Large intestine (tissue), 3 donors: ENCODE data around the gene MAMDC2. TPM values are rescaled to one million over a fixed set of nuclear protein-coding genes. Genes with fewer than 3 reads are reported as not detected.

Experiments
- DNase-seq, 2 donors: peaks; one replicate each; pipeline versions ENCODE4 v3.0.0 to v3.0.0-alpha.2; 2013
- H3K27ac ChIP-seq: one replicate; pipeline ENCODE4 v1.5.1; 2013; ENCODE audit warnings: low read length
- H3K27me3 ChIP-seq: 2 replicates; pipeline ENCODE4 v1.6.1; 2013; ENCODE audit warnings: low read length; ENCODE audit not compliant: control insufficient read depth, insufficient read depth
- H3K36me3 ChIP-seq: 2 replicates; pipeline ENCODE4 v1.6.1; 2013; ENCODE audit warnings: low read length; ENCODE audit not compliant: control insufficient read depth, insufficient read depth
- H3K4me1 ChIP-seq: one replicate; pipeline ENCODE4 v1.6.1; 2013; ENCODE audit warnings: low read length; ENCODE audit not compliant: control insufficient read depth, insufficient read depth
- H3K4me3 ChIP-seq: one replicate; pipeline ENCODE4 v1.5.1; 2013; ENCODE audit warnings: low read length
- H3K9me3 ChIP-seq: one replicate; pipeline ENCODE4 v1.6.1; 2013; ENCODE audit warnings: mild to moderate bottlenecking, low read depth, low read length, moderate library complexity; ENCODE audit not compliant: control insufficient read depth
- WGBS: methylation state at CpG from one replicate; pipeline ENCODE4 v1.1.5; 2013; ENCODE audit warnings: low lambda C conversion rate; ENCODE audit not compliant: insufficient coverage; 5-methylcytosine and 5-hydroxymethylcytosine counted together
- polyA plus RNA-seq: library from polyadenylated mRNA; unstranded; fragments of 120-200 nt; gene quantifications from one replicate; pipeline ENCODE4 v1.2.1, GENCODE V29; 2013

The MAMDC2 gene
- polyA plus RNA-seq, 1 donor = 7.9 TPM

DNA sequence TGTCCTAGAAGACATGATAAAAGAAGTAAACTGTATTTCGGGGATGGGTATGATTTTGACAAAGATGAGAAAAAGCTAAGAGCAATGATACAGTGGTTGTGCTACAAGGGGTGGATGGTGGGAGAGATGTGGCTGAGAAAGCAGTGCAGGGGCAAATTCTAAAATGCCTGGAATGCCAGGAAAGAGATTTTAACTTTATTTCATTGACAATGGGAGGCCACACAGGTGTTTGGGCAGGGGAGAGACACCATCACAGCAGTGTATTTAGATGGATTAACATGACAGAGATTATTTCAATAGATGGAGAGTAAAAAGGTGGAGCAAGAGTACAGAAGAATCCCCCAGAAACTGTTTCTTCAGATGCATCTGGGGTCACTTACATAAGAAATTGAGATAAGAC, 71.2 kb downstream of the MAMDC2 start:
- H3K27me3 ChIP-seq = no peaks in the 10 kb centered on the region
- no peaks in the 10 kb centered on the region for H3K4me1 ChIP-seq
- H3K27ac ChIP-seq = no peak overlapping the region
- no peak overlapping the region for H3K4me3 ChIP-seq
- DNase-seq = no peak
- 88% methylated on average over 1 of the region's 1 CpG for WGBS
- H3K9me3 ChIP-seq = no peaks in the 10 kb centered on the region
- peaks cover 2% of the 10 kb centered on the region for H3K36me3 ChIP-seq

DNA sequence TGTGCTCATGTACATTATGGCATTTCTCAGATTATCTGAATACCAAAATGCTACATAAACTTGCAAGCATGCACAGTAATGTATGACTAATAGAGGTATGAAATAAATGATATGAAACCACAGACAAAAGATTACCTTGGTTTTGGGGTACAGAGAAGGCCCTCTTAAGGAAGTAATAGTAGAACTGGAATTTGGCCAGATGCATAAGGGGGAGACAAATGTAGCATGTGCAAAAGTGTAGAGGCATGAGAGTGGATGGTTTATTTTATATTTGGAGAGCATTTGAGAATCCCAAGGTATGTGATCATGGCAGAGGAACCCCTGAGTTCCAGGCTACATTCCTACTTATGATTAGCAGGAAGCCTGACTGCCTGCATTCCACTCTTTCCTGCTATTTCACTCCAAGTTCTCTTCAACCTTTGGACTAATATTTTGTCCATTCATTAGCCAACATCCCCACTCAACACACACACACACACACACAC, 74.2 kb downstream of the MAMDC2 start:
- Histone ChIP-seq H3K36me3 (peaks cover 2% of the 10 kb centered on the region), H3K27ac (no peak overlapping the region), H3K27me3 (no peaks in the 10 kb centered on the region), H3K9me3 (no peaks in the 10 kb centered on the region), H3K4me3 (no peak overlapping the region), H3K4me1 (no peaks in the 10 kb centered on the region)
- DNase-seq = no peak

- no CpG with 5 or more reads among the region's 2 CpGs for WGBS
- Histone ChIP-seq H3K4me3 (no peak overlapping the region), H3K27me3 (no peaks in the 10 kb centered on the region), H3K4me1 (no peaks in the 10 kb centered on the region), H3K27ac (no peak overlapping the region), H3K36me3 (peaks cover 2% of the 10 kb centered on the region), H3K9me3 (no peaks in the 10 kb centered on the region)
- DNase-seq = no peak
Observed at GRCh38 chr9:70119786-70120185, 76.1 kb downstream of the MAMDC2 start.

- no peak for DNase-seq
- no peaks in the 10 kb centered on the region for H3K27me3 ChIP-seq
- no peaks in the 10 kb centered on the region for H3K4me1 ChIP-seq
- H3K4me3 ChIP-seq = no peak overlapping the region
- H3K9me3 ChIP-seq = no peaks in the 10 kb centered on the region
- peaks cover 2% of the 10 kb centered on the region for H3K36me3 ChIP-seq
- H3K27ac ChIP-seq = no peak overlapping the region
- WGBS = no CpG with 5 or more reads among the region's 5 CpGs
Observed at GRCh38 chr9:70120834-70121510, 77.3 kb downstream of the MAMDC2 start.

DNA sequence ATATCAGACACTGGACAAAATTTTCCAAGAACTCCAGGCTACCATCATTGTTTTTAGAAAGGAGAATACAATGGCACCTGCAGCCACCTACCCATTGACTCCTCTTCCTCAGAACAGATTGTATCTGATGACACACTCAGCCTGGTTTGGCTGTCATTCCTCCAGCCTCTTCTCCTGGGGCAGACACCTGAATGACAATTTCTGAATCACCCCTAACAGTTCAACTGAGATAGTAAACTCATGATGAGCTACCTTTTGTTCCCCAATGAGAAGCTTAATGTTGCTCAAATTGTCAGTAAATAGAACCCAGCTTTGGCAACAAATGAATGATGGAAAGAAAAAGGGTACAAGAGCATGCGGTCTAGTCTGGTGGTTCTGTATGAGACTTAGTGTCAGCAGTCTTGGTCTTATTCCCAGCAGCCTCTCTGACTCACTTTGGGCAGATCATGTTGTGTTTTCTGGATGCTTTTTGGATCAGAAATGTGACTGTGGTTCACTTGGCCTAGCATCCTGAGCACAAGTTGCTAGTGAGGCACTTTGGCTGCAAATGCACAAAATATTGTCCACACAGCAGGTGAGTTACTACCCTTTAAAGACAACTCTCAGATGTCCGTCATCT, 78.3 kb downstream of the MAMDC2 start:
- WGBS = no CpG with 5 or more reads among the region's 2 CpGs
- H3K4me1 ChIP-seq = no peaks in the 10 kb centered on the region
- H3K4me3 ChIP-seq = no peak overlapping the region
- H3K9me3 ChIP-seq = no peaks in the 10 kb centered on the region
- no peak for DNase-seq
- no peaks in the 10 kb centered on the region for H3K36me3 ChIP-seq
- no peak overlapping the region for H3K27ac ChIP-seq
- no peaks in the 10 kb centered on the region for H3K27me3 ChIP-seq

GRCh38 chr9:70123695-70124094, 80.0 kb downstream of the MAMDC2 start:
- WGBS = no CpG with 5 or more reads among the region's 4 CpGs
- H3K9me3 ChIP-seq = no peaks in the 10 kb centered on the region
- no peaks in the 10 kb centered on the region for H3K36me3 ChIP-seq
- no peak for DNase-seq
- H3K4me1 ChIP-seq = no peaks in the 10 kb centered on the region
- H3K27me3 ChIP-seq = no peaks in the 10 kb centered on the region
- H3K27ac ChIP-seq = no peak overlapping the region
- H3K4me3 ChIP-seq = no peak overlapping the region

GRCh38 chr9:70125621-70126263, 82.1 kb downstream of the MAMDC2 start:
- no peak for DNase-seq
- no peaks in the 10 kb centered on the region for H3K9me3 ChIP-seq
- no peak overlapping the region for H3K4me3 ChIP-seq
- H3K27me3 ChIP-seq = no peaks in the 10 kb centered on the region
- no peak overlapping the region for H3K27ac ChIP-seq
- no peaks in the 10 kb centered on the region for H3K4me1 ChIP-seq
- no CpG with 5 or more reads among the region's 4 CpGs for WGBS
- no peaks in the 10 kb centered on the region for H3K36me3 ChIP-seq

GRCh38 chr9:70127036-70127435, 83.4 kb downstream of the MAMDC2 start:
- Histone ChIP-seq H3K4me3 (no peak overlapping the region), H3K27me3 (no peaks in the 10 kb centered on the region), H3K4me1 (no peaks in the 10 kb centered on the region), H3K27ac (no peak overlapping the region), H3K9me3 (no peaks in the 10 kb centered on the region), H3K36me3 (no peaks in the 10 kb centered on the region)
- WGBS = 100% methylated on average over 2 of the region's 6 CpGs
- no peak for DNase-seq

DNA sequence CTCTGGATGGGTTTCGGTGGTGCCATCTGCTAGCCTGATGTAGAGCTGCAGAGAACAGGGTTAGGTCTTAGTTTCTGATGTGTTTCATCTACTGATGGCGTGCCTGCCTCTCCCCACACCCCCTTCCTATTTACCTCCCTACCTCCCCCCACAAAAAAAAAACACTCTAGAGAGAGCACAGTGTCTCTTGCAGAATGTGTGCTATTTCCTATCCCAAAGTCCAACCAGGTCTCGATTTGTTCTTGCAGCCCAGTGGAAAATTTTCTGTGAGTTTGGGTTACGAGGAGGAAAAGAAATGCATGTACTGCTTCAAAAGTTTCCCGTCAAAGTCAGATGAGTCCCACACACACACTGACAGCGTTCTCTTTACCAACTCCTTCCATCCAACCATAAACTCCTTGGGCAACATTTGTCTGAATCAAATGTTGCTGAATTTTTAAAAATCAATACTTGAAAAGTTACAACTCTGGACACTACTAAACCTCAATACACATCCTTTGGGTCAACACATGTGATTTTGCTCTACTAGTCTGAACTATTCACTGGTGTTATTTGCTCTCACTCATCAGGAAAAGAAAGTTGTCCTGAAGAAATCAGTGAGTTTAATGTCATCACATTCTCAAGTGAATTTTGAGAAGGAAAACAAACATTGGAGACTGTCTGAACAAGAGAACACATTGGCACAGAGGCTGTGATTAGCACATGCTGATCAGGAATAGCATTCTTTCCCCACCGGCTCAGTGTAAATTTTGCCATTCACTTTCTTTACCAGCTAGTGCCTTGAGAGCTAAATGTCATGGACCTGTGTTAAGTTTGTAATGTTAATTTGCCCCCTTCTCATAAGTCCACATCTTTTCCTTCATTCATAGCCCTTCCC, 84.1 kb downstream of the MAMDC2 start:
- Histone ChIP-seq H3K4me3 (no peak overlapping the region), H3K9me3 (no peaks in the 10 kb centered on the region), H3K27me3 (no peaks in the 10 kb centered on the region), H3K36me3 (no peaks in the 10 kb centered on the region), H3K4me1 (no peaks in the 10 kb centered on the region), H3K27ac (no peak overlapping the region)
- WGBS = 60% methylated on average over 4 of the region's 7 CpGs
- no peak for DNase-seq

DNA sequence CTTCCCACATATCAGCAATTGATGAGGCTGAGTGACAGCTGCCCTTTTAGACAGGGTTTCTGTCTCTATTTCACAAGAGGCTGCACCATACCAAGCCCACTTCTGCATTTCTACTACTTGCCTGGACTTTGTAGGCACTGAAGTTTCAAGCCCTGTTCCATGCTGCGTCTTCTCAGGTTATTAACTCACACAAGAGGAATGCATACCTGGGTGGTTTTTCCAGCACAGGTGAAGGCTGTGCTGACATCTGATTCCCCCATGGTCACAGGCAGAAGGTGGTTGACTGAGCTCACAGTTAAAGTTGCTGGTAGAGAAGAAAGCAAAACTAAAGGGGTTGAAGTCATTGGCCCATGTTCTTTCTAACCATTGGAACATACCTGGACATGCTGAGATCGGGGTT, 86.6 kb downstream of the MAMDC2 start:
- no peak overlapping the region for H3K4me3 ChIP-seq
- H3K4me1 ChIP-seq = no peaks in the 10 kb centered on the region
- no peaks in the 10 kb centered on the region for H3K9me3 ChIP-seq
- no peak for DNase-seq
- no peak overlapping the region for H3K27ac ChIP-seq
- no CpG with 5 or more reads among the region's 2 CpGs for WGBS
- no peaks in the 10 kb centered on the region for H3K36me3 ChIP-seq
- no peaks in the 10 kb centered on the region for H3K27me3 ChIP-seq
